Adipose tissue (tissue), 3 donors: Measurements from ENCODE around the gene MANF. TPM values are rescaled to one million over a fixed set of nuclear protein-coding genes. Genes with fewer than 3 reads are reported as not detected.
"Not testable (repeated sequence)": the region's sequence is repeated elsewhere in the genome, so short reads cannot be mapped to it uniquely, and the experiment has no call there.

ENCODE experiments used
- H3K27ac ChIP-seq: one replicate; pipeline ENCODE4 v1.5.1; 2013; ENCODE audit warnings: low read depth, low read length
- WGBS, 3 donors: extraction: QIAGEN DNeasy Blood & Tissue Kit; methylation state at CpG; one replicate each; pipeline ENCODE4 v1.1.7; 2013; 5-methylcytosine and 5-hydroxymethylcytosine counted together
- polyA plus RNA-seq, 3 donors: library from polyadenylated mRNA; stranded (reverse); fragments of 200-250 nt; gene quantifications; one replicate each; pipeline ENCODE4 v1.2.3, GENCODE V29; 2013
- donor health status: healthy with polysubstance abuse.
- donor health status: Bipolar disorder and iron deficiency.
- donor health status: healthy.

MANF gene
- polyA plus RNA-seq, 3 donors, result 31.0 to 67.8 (median 42.0) TPM

DNA sequence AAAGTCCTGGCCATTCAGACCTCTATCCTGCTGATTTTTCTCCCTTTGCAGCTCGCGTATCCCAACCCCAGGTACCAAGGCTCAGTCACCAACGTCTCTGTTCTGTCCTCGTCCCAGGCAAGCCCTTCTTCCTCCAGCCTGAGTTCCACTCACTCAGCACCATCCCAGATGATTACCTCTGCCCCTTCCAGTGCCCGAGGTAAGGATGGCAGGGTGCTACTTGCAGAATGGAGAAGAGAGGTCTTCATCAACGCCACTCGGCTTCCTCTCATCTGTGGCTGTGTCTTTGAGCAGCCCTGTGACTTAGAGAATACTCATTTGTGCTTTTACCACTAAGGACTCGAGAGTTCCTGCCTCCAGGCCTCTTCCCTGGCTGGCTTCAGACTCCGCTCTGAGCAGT is 22.6 kb upstream of the MANF start:
- 80 to 90% (median 84%) methylated on average over 9 of the region's 9 CpGs for WGBS, 3 donors
- H3K27ac ChIP-seq, result no peak overlapping the region

DNA sequence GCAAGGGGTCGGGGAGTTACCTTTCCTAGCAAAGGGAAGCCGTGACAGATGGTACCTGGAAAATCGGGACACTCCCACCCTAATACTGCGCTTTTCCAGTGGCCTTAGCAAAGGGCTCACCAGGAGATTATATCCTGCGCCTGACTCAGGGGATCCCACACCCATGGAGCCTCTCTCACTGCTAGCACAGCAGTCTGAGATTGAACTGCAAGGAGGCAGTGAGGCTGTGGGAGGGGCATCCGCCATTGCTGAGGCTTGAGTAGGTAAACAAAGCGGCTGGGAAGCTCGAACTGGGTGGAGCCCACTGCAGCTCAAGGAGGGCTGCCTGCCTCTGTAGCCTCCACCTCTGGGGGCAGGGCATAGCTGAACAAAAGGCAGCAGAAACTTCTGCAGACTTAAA is 16.8 kb upstream of the MANF start:
- not testable (repeated sequence) for H3K27ac ChIP-seq
- 85 to 92% (median 90%) methylated on average over 8 of the region's 8 CpGs for WGBS, 3 donors

DNA sequence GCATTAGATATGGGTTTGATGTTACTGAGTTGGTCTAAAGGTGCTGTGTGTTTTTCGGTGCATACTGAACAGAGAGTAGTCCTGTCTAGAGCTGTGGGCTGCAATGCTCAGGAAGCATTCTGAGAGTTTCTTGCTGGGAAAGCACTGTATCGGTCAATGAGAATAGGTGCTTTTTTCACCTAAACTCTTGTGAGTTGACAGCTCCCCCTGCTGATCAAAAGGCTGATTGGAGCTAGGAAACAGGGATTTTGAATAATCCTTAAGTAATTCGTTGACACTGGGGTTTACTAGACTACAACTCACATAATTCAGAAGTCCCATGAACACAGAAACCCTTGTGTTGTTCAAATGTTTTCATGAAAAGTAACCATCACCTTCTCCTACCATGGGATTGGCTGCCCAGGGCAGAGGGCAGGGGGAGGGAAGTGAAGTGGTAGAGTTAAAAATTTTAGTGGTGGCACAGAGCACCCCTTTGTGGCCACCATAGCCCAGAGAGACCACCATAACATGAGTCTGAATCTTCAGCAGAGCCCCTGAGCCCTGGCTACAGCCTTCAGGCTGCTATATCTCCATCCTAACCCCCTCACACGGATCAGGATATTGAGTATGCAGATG is 13.0 kb upstream of the MANF start:
- no peak overlapping the region for H3K27ac ChIP-seq
- 26 to 29% (median 28%) methylated on average over 4 of the region's 4 CpGs for WGBS, 3 donors

GRCh38 chr3:51373658-51374421 is 11.3 kb upstream of the MANF start:
- H3K27ac ChIP-seq, result no peak overlapping the region
- WGBS, 3 donors, result 55 to 78% (median 71%) methylated on average over 5 of the region's 5 CpGs

DNA sequence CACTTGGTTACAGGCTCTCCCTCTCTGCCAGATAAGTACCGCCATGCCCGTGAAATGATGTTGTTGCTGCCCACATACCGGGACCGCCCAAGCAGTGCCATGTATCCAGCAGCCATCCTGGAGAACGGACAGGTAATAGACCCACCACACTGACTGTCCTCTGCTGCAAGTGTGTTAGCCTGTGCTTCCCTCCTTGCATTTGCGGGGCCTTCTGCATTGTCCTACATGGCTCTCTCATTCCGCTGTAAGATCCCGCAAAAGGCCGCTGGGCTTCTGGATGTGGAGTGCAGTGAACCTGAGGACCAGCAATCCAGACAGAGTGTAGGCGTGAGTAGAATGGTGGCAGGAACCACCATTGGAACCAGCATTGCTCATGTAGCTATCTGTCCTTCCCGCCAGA is 10.6 kb upstream of the MANF start:
- 93 to 94% (median 93%) methylated on average over 11 of the region's 11 CpGs for WGBS, 3 donors

DNA sequence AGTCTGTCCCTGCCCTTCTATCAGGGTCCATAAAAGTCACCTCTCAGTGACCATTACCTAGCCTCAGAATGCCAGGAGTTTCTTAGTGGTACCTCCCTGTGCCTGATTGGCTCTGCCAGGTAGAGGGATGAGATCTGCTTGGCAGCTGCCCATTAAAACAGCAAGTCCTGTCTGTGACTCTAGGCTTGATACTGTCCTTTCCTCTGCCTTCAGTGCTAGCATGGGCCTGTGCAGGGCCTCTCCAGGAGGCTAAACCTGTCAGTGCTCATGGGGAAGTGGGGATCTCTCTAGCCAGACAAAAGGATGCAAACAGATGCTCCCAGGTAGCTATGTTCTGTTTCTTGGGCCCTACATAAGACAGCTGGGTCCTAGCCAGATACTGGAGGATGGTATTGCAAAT is 10.0 kb upstream of the MANF start:
- no peak overlapping the region for H3K27ac ChIP-seq

More for the DNA sequence above, 10.6 kb upstream of the MANF start:
- H3K27ac ChIP-seq, result no peak overlapping the region

- no peak overlapping the region for H3K27ac ChIP-seq
- 77 to 86% (median 79%) methylated on average over 8 of the region's 8 CpGs for WGBS, 3 donors
These were observed 9.5 kb upstream of the MANF start for GRCh38 chr3:51375571-51375970.

DNA sequence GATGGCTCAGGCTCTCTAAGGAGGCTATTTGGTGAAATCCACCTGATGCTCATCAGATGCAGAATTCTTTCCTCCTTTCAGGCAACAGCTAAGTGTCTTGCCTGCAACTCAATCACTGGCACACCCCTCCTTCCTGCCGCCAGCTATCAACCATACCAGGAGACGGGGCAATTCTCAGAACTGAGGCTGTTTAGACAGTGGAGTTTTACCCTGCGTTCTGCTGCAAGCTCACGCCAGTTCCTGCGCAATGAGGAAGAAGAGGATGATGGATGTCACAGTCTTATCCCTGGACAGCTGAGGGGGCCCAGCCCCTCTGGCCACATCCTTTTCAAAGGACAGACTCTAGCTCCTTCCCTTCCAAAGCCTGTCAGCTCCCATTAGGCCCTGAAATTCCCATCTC is 7.0 kb upstream of the MANF start:
- WGBS, 3 donors, result 44 to 79% (median 54%) methylated on average over 5 of the region's 5 CpGs
- H3K27ac ChIP-seq, result no peak overlapping the region

DNA sequence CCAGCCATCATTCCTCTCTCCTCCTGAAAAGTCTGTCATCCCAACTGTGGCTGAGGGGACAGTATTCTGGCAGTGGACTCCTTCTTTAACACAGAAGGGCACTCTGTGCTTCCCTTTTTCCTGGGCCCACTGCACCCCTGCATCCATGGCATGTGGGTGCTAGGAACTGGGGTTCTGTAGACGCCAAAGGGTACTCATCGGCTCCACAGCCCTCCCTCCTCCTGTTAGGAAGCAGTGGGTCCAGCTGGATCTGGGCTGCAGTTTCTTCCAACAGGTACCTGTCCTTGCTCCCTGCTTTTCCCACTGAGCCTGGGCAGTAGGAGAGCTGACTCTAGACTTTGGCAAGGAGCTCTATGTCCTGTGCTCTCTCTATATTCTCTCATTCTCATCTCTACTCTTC is 6.4 kb upstream of the MANF start:
- 69 to 90% (median 86%) methylated on average over 2 of the region's 2 CpGs for WGBS, 3 donors
- no peak overlapping the region for H3K27ac ChIP-seq

DNA sequence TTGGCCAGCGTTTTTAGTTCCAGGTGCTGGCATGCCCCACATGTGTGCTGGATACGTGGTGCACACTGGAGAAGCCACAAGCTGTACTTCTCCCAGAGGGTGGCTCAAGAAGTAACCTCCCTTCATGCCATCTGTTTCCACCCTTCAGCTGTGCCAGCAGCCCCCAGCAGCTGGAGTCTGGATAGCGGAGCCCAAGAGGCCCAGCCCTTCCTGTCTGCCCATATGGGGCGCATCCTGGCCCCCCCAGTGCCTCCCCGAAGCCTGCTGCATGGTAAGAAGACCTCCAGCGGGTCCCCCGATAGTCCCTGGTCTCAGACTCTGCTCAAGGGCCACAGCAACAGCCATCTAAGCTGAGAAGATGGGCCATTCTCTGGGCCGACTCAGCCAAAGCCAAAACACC is 5.8 kb upstream of the MANF start:
- 40 to 77% (median 55%) methylated on average over 8 of the region's 8 CpGs for WGBS, 3 donors
- no peak overlapping the region for H3K27ac ChIP-seq

DNA sequence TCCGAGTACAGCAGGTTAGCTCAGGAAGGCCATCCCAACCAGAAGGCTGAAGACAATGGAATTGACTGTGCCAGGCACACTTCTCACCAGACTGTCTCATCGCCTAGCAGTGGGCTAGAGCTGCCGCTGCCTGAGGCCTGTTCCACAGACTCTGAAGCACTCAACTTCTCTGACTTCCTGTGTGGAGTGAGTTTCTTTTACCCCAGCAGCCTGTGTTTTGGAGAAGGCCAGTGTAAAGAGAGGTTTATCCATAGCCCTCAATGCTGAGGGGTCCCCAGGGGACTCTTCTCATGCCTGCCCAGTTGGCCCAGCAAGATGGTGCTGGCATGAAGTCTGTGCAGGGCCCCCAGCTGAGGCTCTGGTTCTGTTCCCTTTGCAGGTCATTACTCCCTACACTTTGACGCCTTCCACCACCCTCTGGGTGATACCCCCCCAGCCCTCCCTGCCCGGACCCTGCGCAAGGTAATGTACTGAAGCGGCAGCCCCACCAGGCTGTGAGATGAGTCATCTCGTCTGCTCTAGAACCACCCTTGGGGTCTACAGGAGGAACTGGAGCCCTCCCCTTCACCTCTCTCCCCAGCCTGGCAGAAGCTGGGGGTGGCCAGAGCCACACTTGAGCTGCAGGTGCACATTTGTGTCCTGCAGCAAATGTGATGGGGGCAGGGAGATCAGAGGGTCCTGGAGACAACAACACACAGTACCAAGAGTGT is 5.2 kb upstream of the MANF start:
- H3K27ac ChIP-seq, result no peak overlapping the region
- WGBS, 3 donors, result 64 to 84% (median 74%) methylated on average over 8 of the region's 8 CpGs

DNA sequence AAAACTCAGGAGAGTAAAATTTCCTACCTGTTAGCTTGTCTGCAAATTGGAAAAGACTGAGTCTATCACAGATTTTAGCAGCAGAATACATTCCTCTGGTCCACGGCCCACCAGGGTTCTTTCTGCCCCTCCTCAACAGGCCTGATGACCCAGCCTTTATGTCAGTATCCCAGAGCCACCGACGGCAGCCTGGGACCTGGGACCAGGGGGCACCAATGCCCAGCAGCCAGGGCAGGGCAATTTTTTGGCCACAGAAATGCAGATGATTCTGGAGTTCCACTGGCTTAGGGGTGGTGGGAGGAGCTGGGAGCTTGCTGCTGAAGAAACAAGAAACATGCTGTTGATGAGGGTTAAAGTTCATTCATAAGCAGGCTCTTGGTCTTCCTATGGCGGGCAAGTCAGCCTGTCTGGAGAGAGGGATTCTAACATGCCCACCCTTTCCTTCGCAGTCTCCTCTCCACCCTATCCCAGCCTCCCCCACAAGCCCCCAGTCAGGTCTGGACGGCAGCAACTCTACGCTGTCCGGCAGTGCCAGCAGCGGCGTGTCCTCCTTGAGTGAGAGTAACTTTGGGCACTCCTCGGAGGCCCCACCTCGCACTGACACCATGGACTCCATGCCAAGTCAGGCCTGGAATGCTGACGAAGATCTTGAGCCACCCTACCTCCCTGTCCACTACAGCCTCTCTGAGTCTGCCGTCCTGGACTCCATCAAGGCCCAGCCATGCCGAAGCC is 4.3 kb upstream of the MANF start:
- WGBS, 3 donors, result 87 to 90% (median 89%) methylated on average over 15 of the region's 15 CpGs
- no peak overlapping the region for H3K27ac ChIP-seq

DNA sequence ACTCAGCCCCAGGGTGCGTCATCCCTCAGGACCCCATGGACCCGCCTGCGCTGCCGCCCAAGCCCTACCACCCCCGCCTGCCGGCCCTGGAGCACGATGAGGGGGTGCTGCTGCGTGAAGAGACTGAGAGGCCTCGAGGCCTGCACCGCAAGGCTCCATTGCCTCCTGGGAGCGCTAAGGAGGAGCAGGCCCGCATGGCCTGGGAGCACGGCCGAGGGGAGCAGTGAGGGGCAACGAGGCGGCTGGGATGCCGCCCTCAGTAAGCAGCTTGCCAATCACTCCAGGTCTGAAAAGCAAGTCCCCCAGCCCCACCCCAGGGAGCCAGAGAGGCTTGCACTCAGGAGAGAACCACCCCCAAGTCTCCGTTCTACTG is 3.8 kb upstream of the MANF start:
- no peak overlapping the region for H3K27ac ChIP-seq
- 92 to 93% (median 92%) methylated on average over 18 of the region's 18 CpGs for WGBS, 3 donors

GRCh38 chr3:51382076-51382745 is 2.9 kb upstream of the MANF start:
- no peak overlapping the region for H3K27ac ChIP-seq
- 90 to 95% (median 91%) methylated on average over 4 of the region's 4 CpGs for WGBS, 3 donors

- no peak overlapping the region for H3K27ac ChIP-seq
- 91 to 94% (median 93%) methylated on average over 3 of the region's 3 CpGs for WGBS, 3 donors
These were observed 2.0 kb upstream of the MANF start for GRCh38 chr3:51382947-51383578.

DNA sequence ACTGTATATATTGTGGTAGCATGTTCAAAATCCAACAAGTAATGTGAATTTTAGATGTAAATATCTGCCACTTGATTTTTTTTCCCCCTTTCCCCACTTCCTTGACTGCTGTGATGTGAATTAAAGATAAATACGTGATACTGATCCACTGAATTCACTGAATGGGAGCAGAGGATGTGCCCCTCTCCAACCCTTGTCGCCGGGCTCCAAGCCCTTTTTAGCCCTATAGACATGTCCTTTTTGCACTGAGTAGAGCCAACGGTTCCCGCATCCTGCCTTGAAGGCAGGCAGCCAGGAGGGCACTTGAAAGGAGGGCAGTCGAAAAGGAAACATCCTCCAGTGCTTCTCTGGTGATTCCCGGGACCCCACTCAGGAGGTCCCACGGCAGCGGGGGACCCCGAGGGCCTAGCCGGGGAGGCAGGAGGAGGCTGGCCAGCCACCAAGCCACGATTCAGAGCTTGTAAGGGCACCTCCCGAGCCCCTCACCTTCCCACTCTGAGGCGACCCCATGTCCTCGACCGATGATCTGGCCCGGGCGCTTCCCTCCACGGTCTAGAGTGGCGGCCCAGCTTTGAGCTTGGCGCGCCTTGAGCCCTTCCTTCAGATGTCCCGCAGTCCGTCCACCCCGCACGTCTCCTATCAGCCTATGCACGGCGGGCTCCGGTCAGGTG is 901 bp upstream of the MANF start:
- 1% methylated on average over 29 of the region's 29 CpGs for WGBS, 3 donors
- H3K27ac ChIP-seq, result peak overlapping the region; percentile 86

- 1 to 3% (median 3%) methylated on average over 18 of the region's 18 CpGs for WGBS, 3 donors
- no peak overlapping the region for H3K27ac ChIP-seq
These were observed 565 bp downstream of the MANF start for GRCh38 chr3:51385621-51386091.
